Measurements from ENCODE around the gene MAP2K1.
"Not testable (repeated sequence)": the region's sequence is repeated elsewhere in the genome, so short reads cannot be mapped to it uniquely, and the experiment has no call there.

MAP2K1 gene

GRCh38 chr15:66480267-66480666 is 93.6 kb downstream of the MAP2K1 start:
- DNase-seq: no peak

DNA sequence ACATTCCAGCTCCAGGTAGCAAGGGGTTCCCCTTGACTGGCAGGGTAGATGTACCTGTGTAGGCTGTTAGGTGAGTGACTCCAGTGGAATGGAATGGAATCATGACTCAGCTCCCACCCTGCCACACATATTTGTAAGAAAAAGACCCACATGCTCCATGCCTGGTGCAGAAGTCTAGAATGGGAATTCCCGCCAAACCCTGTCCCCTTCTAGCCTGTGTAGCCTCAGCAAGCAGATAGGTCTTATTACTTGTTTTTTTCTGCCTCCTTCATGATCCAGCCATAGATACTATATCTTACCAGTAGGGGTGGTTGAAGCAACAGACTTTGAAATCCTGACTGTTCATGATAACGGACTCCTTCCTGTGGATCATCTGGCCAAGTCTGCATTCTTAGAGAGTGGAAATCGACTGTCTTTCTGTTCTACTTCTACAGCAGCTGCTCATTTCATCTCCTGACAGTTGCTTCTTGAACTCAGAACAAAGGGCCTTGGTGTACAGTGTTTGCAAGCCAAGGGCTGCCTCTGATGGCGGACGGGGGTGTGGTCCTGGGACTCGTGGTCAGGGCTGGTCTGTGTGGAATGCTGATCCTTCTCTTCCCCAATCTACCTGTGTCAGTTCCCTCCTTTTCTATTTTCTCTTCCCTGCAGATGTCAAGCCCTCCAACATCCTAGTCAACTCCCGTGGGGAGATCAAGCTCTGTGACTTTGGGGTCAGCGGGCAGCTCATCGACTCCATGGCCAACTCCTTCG is 94.6 kb downstream of the MAP2K1 start:
- DNase-seq: peak; percentile 72

- DNase-seq: no peak
These were observed 95.8 kb downstream of the MAP2K1 start for GRCh38 chr15:66482539-66482938.

DNA sequence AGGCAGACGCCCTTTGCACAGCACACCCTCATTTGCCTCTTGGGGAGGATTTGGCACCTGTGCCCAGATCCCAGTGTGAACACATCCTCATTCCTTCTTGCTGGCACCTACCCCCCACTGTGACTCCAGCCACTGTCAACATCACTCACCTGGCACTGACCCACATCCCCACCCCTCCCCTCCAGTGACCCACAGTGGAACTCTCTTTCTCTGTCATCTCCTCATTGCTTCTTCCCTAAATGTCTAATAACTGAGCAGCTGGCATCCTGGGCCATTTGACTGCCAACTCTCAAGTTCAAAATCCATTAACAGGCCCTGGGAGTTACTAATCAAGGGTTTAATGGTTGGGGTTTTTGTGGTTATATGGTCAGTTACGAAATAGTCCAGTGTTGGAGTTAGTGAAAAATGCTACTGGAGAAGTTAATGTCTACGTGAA is 96.4 kb downstream of the MAP2K1 start:
- peak; percentile 45 for DNase-seq

- no peak for DNase-seq
These were observed 97.9 kb downstream of the MAP2K1 start for GRCh38 chr15:66484539-66485112.

GRCh38 chr15:66486887-66487286 is 100.2 kb downstream of the MAP2K1 start:
- DNase-seq: no peak

DNA sequence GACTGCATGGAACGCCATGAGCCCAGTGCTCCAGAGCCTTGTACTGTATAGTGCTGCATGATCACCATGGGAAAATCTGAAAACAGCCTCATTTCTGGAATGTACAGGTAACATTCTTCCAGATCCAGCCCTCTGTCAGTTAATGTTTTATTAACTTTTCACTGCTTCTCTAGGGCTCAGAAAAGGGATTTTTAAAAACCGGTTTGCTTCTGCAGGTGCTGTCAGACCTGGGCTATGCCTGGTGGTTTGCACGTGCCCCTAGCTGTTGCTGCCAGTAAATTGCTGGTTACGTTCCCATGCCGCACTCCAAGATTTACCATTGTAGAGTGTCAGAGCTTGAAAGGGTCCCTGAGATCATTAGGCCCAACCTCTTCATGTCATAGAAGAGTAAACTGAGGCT is 101.8 kb downstream of the MAP2K1 start:
- no peak for DNase-seq

- DNase-seq: no peak
These were observed 102.6 kb downstream of the MAP2K1 start for GRCh38 chr15:66489179-66489791.

- DNase-seq: no peak
These were observed 105.1 kb downstream of the MAP2K1 start for GRCh38 chr15:66491846-66492245.

DNA sequence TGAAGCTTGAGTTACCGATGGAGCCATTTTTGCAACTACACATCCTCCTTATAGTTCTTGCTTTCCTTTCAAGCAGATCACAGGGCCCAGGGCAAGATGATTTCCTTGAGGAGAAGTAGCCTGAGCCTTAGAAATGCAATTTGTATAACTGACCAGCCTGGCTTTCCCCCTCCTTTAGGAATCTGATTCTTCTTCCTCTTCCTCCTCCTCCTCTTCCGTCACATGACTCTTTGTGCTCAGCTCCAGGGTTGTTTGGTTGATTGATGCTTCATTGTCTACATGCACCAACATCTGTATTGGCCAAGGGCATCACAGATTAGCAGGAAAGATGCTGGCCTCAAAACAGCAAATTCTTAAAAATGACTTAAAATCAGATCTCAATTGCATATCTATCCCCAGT is 107.5 kb downstream of the MAP2K1 start:
- no peak for DNase-seq

GRCh38 chr15:66496951-66497501 is 110.3 kb downstream of the MAP2K1 start:
- DNase-seq: no peak

- DNase-seq: peak; percentile 96
These were observed 111.1 kb downstream of the MAP2K1 start, which contains the start of gene SNAPC5 for GRCh38 chr15:66497502-66498455. TSS of gene SNAPC5 (minus strand) at chr15:66497762. CDS start at chr15:66497731, 31 bp downstream.

DNA sequence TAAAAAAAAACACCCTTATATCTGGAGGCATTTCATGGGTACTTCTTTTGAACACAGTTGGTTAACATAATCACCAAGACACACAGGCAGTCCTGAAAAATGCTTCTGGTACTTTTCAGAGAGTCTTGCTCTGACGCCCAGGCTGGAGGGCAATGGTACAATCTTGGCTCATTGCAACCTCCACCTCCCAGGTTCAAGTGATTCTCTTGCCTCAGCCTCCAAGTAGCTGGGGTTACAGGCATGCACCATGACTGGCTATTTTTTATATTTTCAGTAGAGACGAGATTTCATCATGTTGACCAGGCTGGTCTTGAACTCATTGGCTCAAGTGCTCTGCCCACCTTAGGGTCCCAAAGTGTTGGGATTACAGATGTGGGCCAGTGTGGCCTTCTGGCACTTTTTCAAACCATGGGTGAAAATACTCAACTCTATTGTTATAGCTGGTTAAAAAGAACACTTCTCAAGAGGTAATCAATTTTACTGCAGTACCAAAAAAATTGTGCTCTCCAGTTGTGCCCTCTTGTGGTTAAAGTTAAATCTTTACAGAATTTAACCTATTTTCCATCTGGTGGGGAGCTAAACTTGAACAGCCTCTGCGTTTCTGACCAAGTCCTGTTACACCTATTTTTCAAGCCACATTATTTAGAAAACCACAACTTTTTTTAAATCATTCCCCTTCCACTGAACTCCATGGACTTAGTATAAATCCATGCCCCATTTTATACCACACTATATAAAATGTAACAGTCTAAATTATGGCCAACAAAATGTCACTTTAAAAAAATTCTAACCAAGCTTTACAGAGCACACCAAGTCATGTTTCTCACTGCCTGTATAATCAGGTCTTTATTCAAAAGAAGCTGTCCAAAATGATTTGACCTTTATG is 112.0 kb downstream of the MAP2K1 start:
- no peak for DNase-seq

DNA sequence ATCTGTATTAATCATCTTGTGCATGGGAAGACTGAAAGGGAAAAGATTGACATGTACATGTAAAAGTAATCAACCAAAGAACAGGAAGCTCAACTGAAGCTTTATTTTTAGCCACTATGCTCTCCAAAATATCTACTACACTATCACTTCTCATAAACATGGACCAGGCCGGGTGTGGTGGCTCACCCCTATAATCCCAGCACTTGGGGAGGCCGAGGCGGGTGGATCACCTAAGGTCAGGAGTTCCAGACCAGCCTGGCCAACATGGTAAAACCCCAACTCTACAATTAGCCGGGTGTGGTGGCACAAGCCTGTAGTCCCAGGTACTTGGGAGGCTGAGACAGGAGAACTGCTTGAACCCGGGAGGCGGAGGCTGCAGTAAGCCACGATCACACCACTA is 113.6 kb downstream of the MAP2K1 start:
- not testable (repeated sequence) for DNase-seq

- DNase-seq: no peak
These were observed 115.8 kb downstream of the MAP2K1 start for GRCh38 chr15:66502491-66502890.

DNA sequence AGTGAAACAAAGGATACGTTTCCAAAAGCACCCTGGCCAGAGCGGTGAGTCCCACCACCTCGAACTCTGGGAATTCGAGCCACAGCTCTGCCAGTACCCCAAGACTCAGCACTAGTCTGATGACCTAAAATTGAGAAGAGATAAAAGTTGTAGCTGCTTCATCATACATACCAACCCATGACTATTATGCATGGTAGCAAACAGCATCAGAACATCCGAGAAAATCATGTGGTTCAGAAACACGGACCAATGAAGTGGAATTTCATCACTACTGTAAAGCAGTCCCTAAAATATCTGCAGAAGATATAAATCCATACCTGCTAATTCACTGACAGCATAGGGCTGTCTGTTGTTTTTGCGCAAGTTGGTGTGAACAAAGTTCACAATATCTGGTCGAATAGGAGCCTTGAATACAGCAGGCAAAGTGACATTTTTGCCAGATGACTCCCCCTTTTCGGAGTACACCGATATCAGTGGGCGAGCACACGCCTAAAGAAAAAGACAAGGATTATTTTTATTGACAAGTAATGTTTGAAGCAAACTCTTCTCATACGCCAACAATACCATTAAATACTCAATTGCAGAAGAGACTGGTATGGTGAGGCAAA is 116.4 kb downstream of the MAP2K1 start:
- DNase-seq: not testable (repeated sequence)

GRCh38 chr15:66503780-66504562 is 117.3 kb downstream of the MAP2K1 start:
- DNase-seq: no peak

DNA sequence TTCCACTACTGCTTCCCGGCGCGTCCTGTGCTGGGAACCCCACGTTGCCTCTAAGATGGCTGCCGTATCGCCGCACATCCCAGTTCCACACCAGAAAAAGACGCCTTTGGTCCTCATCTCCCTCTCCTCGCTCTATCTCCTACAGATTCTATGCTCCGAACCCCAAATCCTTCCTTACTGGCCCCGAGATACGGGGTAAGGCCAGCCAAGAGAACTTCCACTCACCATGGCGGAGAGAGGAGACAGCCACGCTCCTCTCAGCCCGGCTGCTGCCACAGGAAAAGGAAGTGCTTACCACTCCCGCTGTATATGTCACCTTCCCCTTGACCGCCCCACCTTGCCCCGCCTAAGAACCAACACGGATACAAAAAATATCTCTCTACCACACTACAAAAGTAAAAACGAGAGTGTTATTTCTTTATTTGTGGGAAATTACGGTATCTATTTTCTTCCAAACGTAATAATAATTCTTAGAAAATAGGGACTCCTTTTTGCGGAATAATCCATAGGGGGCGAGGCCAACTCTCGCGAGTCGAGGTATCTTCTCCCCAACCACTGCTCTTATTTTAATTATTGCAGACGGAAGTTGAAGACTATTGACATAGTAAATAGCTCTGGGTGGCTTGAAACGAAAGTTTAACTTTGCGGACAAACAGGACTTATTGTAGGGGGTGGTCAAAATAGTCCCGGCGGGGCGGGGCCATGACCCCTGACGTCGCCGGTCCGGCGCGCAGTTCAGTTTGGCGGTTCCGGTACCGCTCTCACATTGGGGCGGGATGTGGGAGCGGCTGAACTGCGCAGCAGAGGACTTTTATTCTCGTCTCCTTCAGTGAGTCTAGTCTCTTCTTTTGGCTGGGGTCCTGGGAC is 118.1 kb downstream of the MAP2K1 start, which contains the start of the genes RPL4 and ZWILCH:
Gene RPL4 (minus strand): TSS at position 293 of the 867 bp plus-strand sequence. CDS start 65 bp downstream, at position 228.
Gene ZWILCH (plus strand): TSS at position 764 of the 867 bp plus-strand sequence. CDS start 13 bp downstream, at position 777.
- DNase-seq: peak; percentile 89

DNA sequence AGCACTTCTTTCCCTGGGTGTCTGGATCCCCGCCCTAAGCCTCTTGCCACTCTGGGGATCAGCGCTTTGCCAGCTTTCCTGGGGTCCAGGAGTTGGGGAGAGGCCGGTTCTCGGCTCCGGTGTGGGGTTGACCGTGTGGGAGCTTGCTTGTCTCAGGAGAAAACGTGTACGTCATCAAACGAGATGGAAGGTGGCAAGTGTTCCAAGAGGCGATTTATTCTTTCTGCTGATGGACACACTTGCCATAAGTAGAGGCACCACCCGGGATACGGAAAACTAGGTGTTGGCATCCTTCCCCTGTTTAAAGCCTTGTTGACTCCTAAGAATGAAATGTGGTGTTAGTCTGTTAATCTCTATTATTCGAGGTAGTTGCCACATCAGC is 118.7 kb downstream of the MAP2K1 start:
- no peak for DNase-seq

Data from NCI-H226 (cell line).